Esophagus squamous epithelium (tissue), 4 donors: Measurements from ENCODE around the gene COA5.

Experiments used
- POLR2A ChIP-seq, 4 donors: fragments of 450-650 bp; IDR thresholded peaks; one replicate each; pipeline ENCODE4 v1.6.1; 2017; ENCODE audit warnings: antibody characterized with exemption in 4 of 4, mild to moderate bottlenecking in 4 of 4, moderate library complexity in 3 of 4
- TF ChIP-seq, protein P1 (sequence below), 6 experiments: fragments of 450-650 bp in 4 of 6; fragments of 200-600 bp in 2 of 6; sonication (generic) in 2 of 6; IDR thresholded peaks; one replicate each; pipeline ENCODE4 v1.5.1; 2016 to 2019; ENCODE audit warnings: antibody characterized with exemption in 6 of 6, mild to moderate bottlenecking in 4 of 6, moderate library complexity in 4 of 6

DNA sequence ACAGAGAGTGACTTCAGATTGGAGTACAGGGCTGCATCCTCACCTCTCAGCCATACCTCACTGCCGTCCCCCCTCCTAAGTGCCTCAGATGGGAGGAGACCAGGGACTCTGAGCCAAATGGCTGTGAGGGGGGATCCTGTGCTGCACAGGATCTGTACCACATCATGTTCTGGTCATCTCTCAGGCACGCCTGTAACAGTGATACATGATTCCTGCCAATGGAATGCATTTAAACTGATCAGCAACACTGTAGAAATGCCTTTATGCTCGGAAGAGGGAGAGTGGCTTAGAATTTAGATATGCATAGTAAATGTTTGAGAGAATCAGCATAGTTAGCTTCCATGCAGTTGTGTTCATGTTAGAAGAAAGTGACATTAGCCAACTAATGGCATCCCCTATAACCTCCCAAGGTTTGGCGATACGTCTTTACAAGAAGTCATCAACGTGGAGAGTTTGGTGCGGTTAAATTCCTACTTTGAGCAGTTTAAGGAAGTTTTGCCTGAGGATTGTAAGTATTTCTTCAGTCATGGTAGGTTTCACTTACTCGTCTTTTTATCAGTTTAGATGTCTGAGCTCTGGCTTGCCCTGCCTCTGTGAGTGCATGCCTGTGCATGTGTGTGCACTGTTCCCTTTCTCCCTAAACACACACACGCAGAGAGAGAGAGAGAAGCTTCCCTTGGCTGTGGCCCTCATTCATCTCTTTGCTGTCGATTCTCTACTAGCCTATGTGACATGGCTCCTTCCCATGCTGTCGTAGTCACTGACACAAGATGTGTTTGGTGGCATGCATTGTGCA, 40.0 kb downstream of the COA5 start:
- TF ChIP-seq, protein P1, sequence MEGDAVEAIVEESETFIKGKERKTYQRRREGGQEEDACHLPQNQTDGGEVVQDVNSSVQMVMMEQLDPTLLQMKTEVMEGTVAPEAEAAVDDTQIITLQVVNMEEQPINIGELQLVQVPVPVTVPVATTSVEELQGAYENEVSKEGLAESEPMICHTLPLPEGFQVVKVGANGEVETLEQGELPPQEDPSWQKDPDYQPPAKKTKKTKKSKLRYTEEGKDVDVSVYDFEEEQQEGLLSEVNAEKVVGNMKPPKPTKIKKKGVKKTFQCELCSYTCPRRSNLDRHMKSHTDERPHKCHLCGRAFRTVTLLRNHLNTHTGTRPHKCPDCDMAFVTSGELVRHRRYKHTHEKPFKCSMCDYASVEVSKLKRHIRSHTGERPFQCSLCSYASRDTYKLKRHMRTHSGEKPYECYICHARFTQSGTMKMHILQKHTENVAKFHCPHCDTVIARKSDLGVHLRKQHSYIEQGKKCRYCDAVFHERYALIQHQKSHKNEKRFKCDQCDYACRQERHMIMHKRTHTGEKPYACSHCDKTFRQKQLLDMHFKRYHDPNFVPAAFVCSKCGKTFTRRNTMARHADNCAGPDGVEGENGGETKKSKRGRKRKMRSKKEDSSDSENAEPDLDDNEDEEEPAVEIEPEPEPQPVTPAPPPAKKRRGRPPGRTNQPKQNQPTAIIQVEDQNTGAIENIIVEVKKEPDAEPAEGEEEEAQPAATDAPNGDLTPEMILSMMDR (IDR thresholded peaks at IDR 0.05): no peak
- TF ChIP-seq POLR2A (IDR thresholded peaks at IDR 0.05): no peak
